K562 (cell line): ENCODE results near the gene YTHDC2. TPM values are rescaled to one million over a fixed set of nuclear protein-coding genes. Genes with fewer than 3 reads are reported as not detected.

Source experiments
- ATAC-seq: fragments of 200-7000 bp; cut with Tn5 transposase; 3 replicates; pipeline ENCODE4 v1.9.1; 2020; ENCODE audit warnings: moderate library complexity
- BruUV-seq: library from RNA; stranded (reverse); fragments of 400-500 nt; replicated peaks from 2 replicates; lab custom pipeline; 2021; lab: Mats Ljungman, UMichigan
- CTCF ChIA-PET: fragments of 300-600 bp; formaldehyde crosslinking; extraction: SDS; loops from one replicate; lab custom pipeline; 2021; ENCODE audit warnings: low intra/inter-chr PET ratio; lab: Yijun Ruan, JAX
- POLR2A ChIA-PET: fragments of 300-600, 350-650 bp; sonication (Branson Sonifier 250); formaldehyde crosslinking; extraction: SDS; loops from one replicate; lab custom pipeline; 2021; ENCODE audit warnings: antibody characterized with exemption, inconsistent platforms; lab: Yijun Ruan, JAX
- DNase-seq, 4 experiments: peaks; one replicate each; pipeline versions ENCODE4 v3.0.0 to v3.0.0-alpha.2; 2011 to 2018; ENCODE audit warnings: low spot score in 3 of 4, mixed read lengths in 3 of 4; ENCODE audit errors: extremely low read depth in 1 of 4
- FAIRE-seq: peaks from 2 replicates; lab custom pipeline; 2011; peaks lifted over from hg19 to GRCh38; lab: Jason Lieb, UNC
- H2AFZ ChIP-seq: 2 replicates; pipeline ENCODE4 v1.6.0; 2011; ENCODE audit warnings: low read depth, low read length, control low read depth, inconsistent platforms
- H3K27ac ChIP-seq: fragments of 200-600 bp; 3 replicates; pipeline ENCODE4 v1.8.0; 2011; ENCODE audit warnings: low read depth, mild to moderate bottlenecking, control low read depth, inconsistent platforms, low read length, moderate library complexity, mixed read lengths; ENCODE audit errors: extremely low read depth
- H3K27me3 ChIP-seq, 2 experiments: fragments of 300-600 bp in 1 of 2; 2 replicates in 1 of 2; 3 replicates in 1 of 2; pipeline versions ENCODE4 v1.6.0 to v1.8.0; 2011; ENCODE audit warnings: inconsistent platforms in 2 of 2, low read length in 2 of 2, mild to moderate bottlenecking in 1 of 2, mixed read lengths in 1 of 2, moderate library complexity in 1 of 2; ENCODE audit not compliant: control insufficient read depth in 2 of 2, insufficient read depth in 2 of 2
- H3K36me3 ChIP-seq: fragments of 300-600 bp; 3 replicates; pipeline ENCODE4 v1.8.0; 2011; ENCODE audit warnings: mild to moderate bottlenecking, low read length, inconsistent platforms; ENCODE audit not compliant: control insufficient read depth, insufficient read depth
- H3K4me1 ChIP-seq, 2 experiments: fragments of 200-600 bp in 1 of 2; replicated peaks in 1 of 2; 2 replicates in 1 of 2; 3 replicates in 1 of 2; pipeline versions ENCODE4 v1.5.1 to v1.8.0; 2011; ENCODE audit warnings: inconsistent platforms in 2 of 2, low read length in 2 of 2, mild to moderate bottlenecking in 1 of 2, mixed read lengths in 1 of 2, moderate library complexity in 1 of 2; ENCODE audit not compliant: control insufficient read depth in 2 of 2, insufficient read depth in 2 of 2
- H3K4me2 ChIP-seq: 2 replicates; pipeline ENCODE4 v1.6.1; 2011; ENCODE audit warnings: low read length, control low read depth, inconsistent platforms, mixed read lengths; ENCODE audit not compliant: insufficient read depth
- H3K4me3 ChIP-seq: fragments of 200-600 bp; sonication (generic), shearing (Covaris generic); 2 replicates; pipeline ENCODE4 v1.5.1; 2016; ENCODE audit warnings: control low read depth, inconsistent platforms
- H3K79me2 ChIP-seq: fragments of 200-600 bp; 3 replicates; pipeline ENCODE4 v1.8.0; 2011; ENCODE audit warnings: low read length, inconsistent platforms; ENCODE audit not compliant: control insufficient read depth, insufficient read depth
- H3K9ac ChIP-seq, 2 experiments: 2 replicates each; pipeline versions ENCODE4 v1.6.0 to v1.6.1; 2011; ENCODE audit warnings: low read depth in 2 of 2, low read length in 2 of 2, control low read depth in 1 of 2, inconsistent platforms in 1 of 2, mild to moderate bottlenecking in 1 of 2, mixed read lengths in 1 of 2; ENCODE audit not compliant: insufficient read depth in 1 of 2
- H3K9me1 ChIP-seq: one replicate; pipeline ENCODE4 v1.6.0; 2011; ENCODE audit warnings: inconsistent platforms, mild to moderate bottlenecking, low read length, moderate library complexity; ENCODE audit not compliant: control insufficient read depth, insufficient read depth
- H3K9me3 ChIP-seq: replicated peaks from 2 replicates; pipeline ENCODE4 v1.5.1; 2011; ENCODE audit warnings: low read depth, low read length, inconsistent platforms; ENCODE audit not compliant: control insufficient read depth, insufficient read depth
- H4K20me1 ChIP-seq: replicated peaks from 2 replicates; pipeline ENCODE4 v1.6.1; 2011; ENCODE audit warnings: low read length, inconsistent platforms, mixed read lengths; ENCODE audit not compliant: control insufficient read depth, insufficient read depth
- LEF1 ChIP-seq: fragments of 450-650 bp; IDR thresholded peaks from 2 replicates; pipeline ENCODE4 v1.6.1; 2016; ENCODE audit warnings: mild to moderate bottlenecking
- WGBS: fragments of 100-300 bp; shearing (Covaris generic); methylation state at CpG from one replicate; pipeline ENCODE4 v1.1.6; 2016; ENCODE audit warnings: low coverage, mixed read lengths; ENCODE audit not compliant: insufficient coverage; ENCODE audit errors: missing lambda C conversion rate; 5-methylcytosine and 5-hydroxymethylcytosine counted together
- in situ Hi-C: fragments of 300-500 bp; cut with MboI; formaldehyde crosslinking; loops from 4 replicates; pipeline ENCODE4 v1.15.0; 2018; ENCODE audit warnings: inconsistent platforms, mixed read lengths
- intact Hi-C: fragments of 100-400 bp; cut with micrococcal nuclease; formaldehyde crosslinking; loops from 2 replicates; pipeline ENCODE4 v1.14.2; 2022
- polyA plus RNA-seq, 8 experiments: library from polyadenylated mRNA; depleted of rRNA in 4 of 8; stranded (reverse) in 5 of 8; unstranded in 3 of 8; fragments of >200 nt; fragmentation: Nextera tagmentation in 2 of 8; fragmentation: Illumina TruSeq in 1 of 8; extraction: Ambion mirVana in 2 of 8; extraction: Trizol in 1 of 8; gene quantifications; 2 replicates each; pipeline versions ENCODE4 v1.2.1 to v1.2.3, GENCODE V29; 2011 to 2014; ENCODE audit warnings: inconsistent platforms in 1 of 8, missing spikeins in 1 of 8
- total RNA-seq, 7 experiments: library from RNA; depleted of rRNA in 6 of 7; stranded (reverse); fragments of >200 nt in 6 of 7; fragmentation: Illumina TruSeq in 2 of 7; extraction: Trizol in 2 of 7; gene quantifications; 2 replicates each; pipeline versions ENCODE4 v1.2.1 to v1.2.3, GENCODE V29; 2011 to 2021; ENCODE audit warnings: low replicate concordance in 1 of 7
- TF ChIP-seq, protein P1 (sequence below): fragments of 250-450 bp; sonication (Bioruptor Pico); IDR thresholded peaks from 2 replicates; pipeline ENCODE4 v1.5.0; 2020; ENCODE audit warnings: mild to moderate bottlenecking
- TF ChIP-seq, protein P2 (sequence below): IDR thresholded peaks from 2 replicates; pipeline ENCODE4 v1.6.1; 2011; ENCODE audit warnings: borderline replicate concordance, low read depth, mild to moderate bottlenecking, moderate library complexity, low read length; ENCODE audit not compliant: insufficient read depth, poor library complexity, severe bottlenecking

YTHDC2 gene
- total and polyA plus RNA-seq, 9 of the 15 experiments (the other 6 are each of a cell fraction or from before 2014, with no cell fraction given) = 2.7 to 21.6 (median 15.9) TPM

DNA sequence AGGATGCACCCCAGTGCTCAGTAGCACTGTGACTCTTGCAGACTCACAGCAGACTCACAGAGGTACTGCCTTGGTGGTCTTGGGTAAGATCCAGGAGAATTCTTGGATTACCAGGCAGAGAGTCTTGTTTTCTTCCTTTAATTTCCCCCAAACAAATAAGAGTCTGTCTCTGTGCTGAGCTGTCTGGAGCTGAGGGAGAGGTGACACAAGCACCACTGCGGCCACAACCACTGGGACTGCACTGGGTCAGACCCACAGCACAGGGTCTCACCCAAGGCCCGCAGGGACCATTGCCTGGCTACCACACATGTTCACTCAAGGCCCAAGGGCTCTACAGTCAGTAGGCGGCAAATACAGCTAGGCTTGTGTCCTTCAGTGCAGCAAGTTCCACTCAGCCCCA, 11.4 kb upstream of the YTHDC2 start:
- Histone ChIP-seq H3K27me3 (peaks cover 0 to 14% of the 10 kb centered on the region in 2 experiments; a peak in 3 of 5 replicates), H4K20me1 (no peaks in the 10 kb centered on the region), H3K4me2 (no peak overlapping the region), H3K27ac (no peak overlapping the region), H3K4me3 (no peak overlapping the region), H3K79me2 (no peaks in the 10 kb centered on the region), H3K4me1 (no peaks in the 10 kb centered on the region), H2AFZ (no peak overlapping the region), H3K9me3 (no peaks in the 10 kb centered on the region), H3K36me3 (no peaks in the 10 kb centered on the region), H3K9me1 (no peaks in the 10 kb centered on the region), H3K9ac (no peak overlapping the region)
- in situ Hi-C loops = no loop called here
- intact Hi-C loops = no loop called here
- DNase-seq (no peak), FAIRE-seq (no peak), ATAC-seq (no peak)
- TF ChIP-seq, protein P1, sequence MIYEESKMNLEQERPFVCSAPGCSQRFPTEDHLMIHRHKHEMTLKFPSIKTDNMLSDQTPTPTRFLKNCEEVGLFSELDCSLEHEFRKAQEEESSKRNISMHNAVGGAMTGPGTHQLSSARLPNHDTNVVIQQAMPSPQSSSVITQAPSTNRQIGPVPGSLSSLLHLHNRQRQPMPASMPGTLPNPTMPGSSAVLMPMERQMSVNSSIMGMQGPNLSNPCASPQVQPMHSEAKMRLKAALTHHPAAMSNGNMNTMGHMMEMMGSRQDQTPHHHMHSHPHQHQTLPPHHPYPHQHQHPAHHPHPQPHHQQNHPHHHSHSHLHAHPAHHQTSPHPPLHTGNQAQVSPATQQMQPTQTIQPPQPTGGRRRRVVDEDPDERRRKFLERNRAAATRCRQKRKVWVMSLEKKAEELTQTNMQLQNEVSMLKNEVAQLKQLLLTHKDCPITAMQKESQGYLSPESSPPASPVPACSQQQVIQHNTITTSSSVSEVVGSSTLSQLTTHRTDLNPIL (CRISPR knock-in tag) = no peak
- TF ChIP-seq, protein P2, sequence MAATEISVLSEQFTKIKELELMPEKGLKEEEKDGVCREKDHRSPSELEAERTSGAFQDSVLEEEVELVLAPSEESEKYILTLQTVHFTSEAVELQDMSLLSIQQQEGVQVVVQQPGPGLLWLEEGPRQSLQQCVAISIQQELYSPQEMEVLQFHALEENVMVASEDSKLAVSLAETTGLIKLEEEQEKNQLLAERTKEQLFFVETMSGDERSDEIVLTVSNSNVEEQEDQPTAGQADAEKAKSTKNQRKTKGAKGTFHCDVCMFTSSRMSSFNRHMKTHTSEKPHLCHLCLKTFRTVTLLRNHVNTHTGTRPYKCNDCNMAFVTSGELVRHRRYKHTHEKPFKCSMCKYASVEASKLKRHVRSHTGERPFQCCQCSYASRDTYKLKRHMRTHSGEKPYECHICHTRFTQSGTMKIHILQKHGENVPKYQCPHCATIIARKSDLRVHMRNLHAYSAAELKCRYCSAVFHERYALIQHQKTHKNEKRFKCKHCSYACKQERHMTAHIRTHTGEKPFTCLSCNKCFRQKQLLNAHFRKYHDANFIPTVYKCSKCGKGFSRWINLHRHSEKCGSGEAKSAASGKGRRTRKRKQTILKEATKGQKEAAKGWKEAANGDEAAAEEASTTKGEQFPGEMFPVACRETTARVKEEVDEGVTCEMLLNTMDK = no peak
- no peak for TF ChIP-seq LEF1
- BruUV-seq = no TSS peak
- ChIA-PET CTCF (no interaction called here), POLR2A (no interaction called here)
- 7% methylated on average over 3 of the region's 3 CpGs for WGBS
